Left lung (tissue), 10 donors: ENCODE measurements around the gene ABHD15. TPM values are rescaled to one million over a fixed set of nuclear protein-coding genes. Genes with fewer than 3 reads are reported as not detected.

Experiments
- ATAC-seq: fragments of 200-7000 bp; cut with Tn5 transposase; one replicate; pipeline ENCODE4 v1.9.1; 2020; ENCODE audit warnings: moderate library complexity
- DNase-seq, 4 donors: peaks; one replicate each; pipeline ENCODE4 v3.0.0-alpha.2; 2013 to 2020
- H3K27ac ChIP-seq, 2 donors: fragments of 200-600 bp; sonication (generic) in 1 of 2; one replicate each; pipeline versions ENCODE4 v1.5.0 to v1.8.0; 2020 to 2021
- H3K27me3 ChIP-seq, 2 donors: fragments of 200-600 bp; sonication (generic) in 1 of 2; one replicate each; pipeline versions ENCODE4 v1.5.0 to v1.8.0; 2020 to 2021
- H3K36me3 ChIP-seq, 2 donors: fragments of 200-600 bp; sonication (generic) in 1 of 2; one replicate each; pipeline versions ENCODE4 v1.5.0 to v1.8.0; 2020 to 2021
- H3K4me1 ChIP-seq, 2 donors: fragments of 200-600 bp; one replicate each; pipeline ENCODE4 v1.8.0; 2021
- H3K4me3 ChIP-seq, 2 donors: fragments of 200-600 bp; sonication (generic) in 1 of 2; one replicate each; pipeline versions ENCODE4 v1.5.0 to v1.8.0; 2020 to 2021; ENCODE audit warnings: mild to moderate bottlenecking in 1 of 2
- H3K9me3 ChIP-seq, 2 donors: fragments of 200-600 bp; sonication (generic) in 1 of 2; one replicate each; pipeline versions ENCODE4 v1.5.0 to v1.8.0; 2020 to 2021
- CTCF ChIP-seq, 2 donors: fragments of 200-600 bp; sonication (generic) in 1 of 2; IDR thresholded peaks; one replicate each; pipeline versions ENCODE4 v1.5.0 to v1.8.0; 2021; ENCODE audit warnings: antibody characterized with exemption in 2 of 2
- intact Hi-C, 2 donors: fragments of 100-400 bp; cut with DNase I; formaldehyde crosslinking; loops; one replicate each; pipeline versions ENCODE4 v1.11.2 to v1.14.2; 2022
- polyA plus RNA-seq, 6 donors: library from polyadenylated mRNA; unstranded; fragments of 120-200 nt; gene quantifications; one replicate each; pipeline ENCODE4 v1.2.1, GENCODE V29; 2013; ENCODE audit not compliant: insufficient read length in 6 of 6
- total RNA-seq, 2 donors: library from RNA; stranded (reverse); fragmentation: NEBNext Ultra II Directional; extraction: Animal tissue kit (Norgen Biotek cat#: 25700); gene quantifications; one replicate each; pipeline ENCODE4 v1.2.1, GENCODE V29; 2021
- donor health status: DM: no; HTN: yes; CAD: no.
- donor health status: DM: no; HTN: no; CAD: no.

Gene ABHD15
- total and polyA plus RNA-seq, 8 donors: 3.0 to 11.3 (median 4.0) TPM

GRCh38 chr17:29581583-29582253 lies 14.9 kb upstream of the ABHD15 start:
- ATAC-seq (no peak), DNase-seq (peak in 1 of 4 donors; percentile 67)
- Histone ChIP-seq H3K27ac (no peak overlapping the region), H3K36me3 (peaks cover 0 to 57% of the 10 kb centered on the region in 2 donors), H3K4me3 (no peak overlapping the region), H3K9me3 (no peaks in the 10 kb centered on the region), H3K4me1 (peaks cover 4 to 44% of the 10 kb centered on the region in 2 donors), H3K27me3 (no peaks in the 10 kb centered on the region)
- intact Hi-C loops: no loop called here
- no peak for TF ChIP-seq CTCF (IDR thresholded peaks at IDR 0.05)

DNA sequence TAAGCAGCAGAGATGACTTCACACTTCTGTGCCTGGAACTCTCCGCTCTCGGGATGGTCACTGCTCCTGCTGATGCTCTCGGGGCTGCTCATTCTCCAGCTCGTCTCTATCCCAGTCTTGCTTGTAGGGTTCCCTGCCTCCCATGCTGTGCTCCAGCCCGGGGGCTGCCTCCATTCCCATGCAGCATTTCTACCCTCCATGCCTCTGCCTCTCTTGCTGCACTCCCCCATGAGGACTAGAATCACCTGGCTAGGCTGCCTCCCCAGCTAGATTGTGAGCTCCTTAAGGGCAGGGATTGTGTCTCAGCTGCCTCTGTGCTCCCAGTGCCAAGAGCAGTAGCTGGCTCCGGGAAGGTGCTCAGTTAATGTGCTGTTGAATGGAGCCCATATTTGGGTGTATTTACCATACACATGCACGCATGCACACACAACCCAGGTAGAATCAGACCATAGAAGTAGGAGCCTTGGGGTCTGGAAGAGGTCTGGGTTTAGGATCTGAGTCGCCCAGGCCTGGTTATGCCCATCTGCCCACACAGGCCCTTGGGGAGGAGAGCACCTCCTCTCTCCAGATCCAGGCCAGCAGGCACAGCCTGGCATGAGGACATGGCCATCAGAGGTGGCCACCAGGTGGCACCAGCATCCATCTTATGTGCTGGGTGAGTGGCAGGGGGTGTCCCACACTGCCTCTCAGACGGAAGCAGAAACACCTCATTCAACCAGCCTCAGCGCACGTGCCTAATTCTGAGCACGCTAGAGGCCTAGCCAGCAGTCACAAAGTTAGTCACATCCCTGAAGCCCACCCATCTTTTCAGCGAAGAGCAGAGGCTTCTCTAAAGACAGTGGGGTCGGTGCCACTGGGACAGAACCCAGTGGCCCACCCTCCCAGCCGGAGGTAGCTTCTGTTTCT lies 13.3 kb upstream of the ABHD15 start:
- Histone ChIP-seq H3K9me3 (no peaks in the 10 kb centered on the region), H3K4me3 (no peak overlapping the region), H3K4me1 (peaks cover 4 to 28% of the 10 kb centered on the region in 2 donors), H3K36me3 (peaks cover 0 to 73% of the 10 kb centered on the region in 2 donors), H3K27ac (no peak overlapping the region), H3K27me3 (no peaks in the 10 kb centered on the region)
- peak; percentile 93 for ATAC-seq
- intact Hi-C loops: no loop called here
- DNase-seq: peak; percentile 42 to 96 (median 84)
- peak; percentile 72 to 95 for TF ChIP-seq CTCF (IDR thresholded peaks at IDR 0.05)

DNA sequence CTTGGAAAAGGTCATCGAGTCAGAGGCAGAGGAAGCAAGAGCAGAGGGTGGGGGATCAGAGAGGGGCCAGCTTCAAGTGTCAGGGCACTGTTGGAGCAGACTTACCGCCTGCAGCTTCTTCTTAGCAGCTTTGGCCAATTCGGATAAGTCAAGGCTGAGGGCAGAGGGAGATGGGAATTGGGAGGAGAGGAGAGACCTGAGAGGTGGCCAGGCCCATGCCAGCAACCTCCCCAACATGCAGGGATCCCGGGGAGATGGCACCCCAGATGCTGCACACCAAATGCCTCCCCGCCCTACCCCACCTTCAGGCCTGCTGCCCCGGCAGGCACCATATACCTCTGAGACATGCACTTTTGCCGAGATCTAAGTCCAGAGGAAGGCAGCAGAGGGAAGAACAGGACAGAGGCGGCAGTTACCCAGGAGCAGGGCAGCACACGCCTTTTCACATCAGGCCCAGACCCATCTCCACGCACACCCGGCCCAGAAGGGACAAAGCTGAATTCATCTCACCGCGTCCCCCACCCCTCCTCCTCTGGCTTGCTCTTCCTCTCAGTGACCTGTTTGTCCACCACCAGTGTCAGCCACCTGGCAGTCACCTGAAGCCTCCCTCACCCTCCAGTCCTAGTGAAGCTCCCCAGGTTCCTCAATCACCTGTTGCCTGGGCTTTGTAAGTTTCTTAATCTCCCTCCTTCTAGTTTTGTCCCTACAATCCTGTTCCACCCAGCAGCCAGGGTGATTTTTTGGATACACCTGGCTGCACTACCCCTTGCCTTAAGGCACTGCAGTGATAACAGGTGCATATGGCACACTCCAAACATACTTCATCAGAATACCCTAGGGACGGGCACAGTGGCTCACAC lies 12.0 kb upstream of the ABHD15 start:
- intact Hi-C loops: no loop called here

GRCh38 chr17:29577385-29578211 lies 10.8 kb upstream of the ABHD15 start:
- peaks cover 0 to 20% of the 10 kb centered on the region in 2 donors for H3K4me1 ChIP-seq
- no peaks in the 10 kb centered on the region for H3K9me3 ChIP-seq
- H3K27ac ChIP-seq: no peak overlapping the region
- ATAC-seq: peak; percentile 4
- no peak for TF ChIP-seq CTCF (IDR thresholded peaks at IDR 0.05)
- DNase-seq: peak in 1 of 4 donors; percentile 64
- peaks cover 0 to 88% of the 10 kb centered on the region in 2 donors for H3K36me3 ChIP-seq
- H3K27me3 ChIP-seq: no peaks in the 10 kb centered on the region
- no peak overlapping the region for H3K4me3 ChIP-seq
- intact Hi-C loops: no loop called here

More for the DNA sequence above, 12.0 kb upstream of the ABHD15 start:
- Histone ChIP-seq H3K36me3 (peaks cover 0 to 85% of the 10 kb centered on the region in 2 donors), H3K27me3 (no peaks in the 10 kb centered on the region), H3K4me1 (peaks cover 0 to 16% of the 10 kb centered on the region in 2 donors), H3K27ac (no peak overlapping the region), H3K9me3 (no peaks in the 10 kb centered on the region), H3K4me3 (no peak overlapping the region)
- no peak for TF ChIP-seq CTCF (IDR thresholded peaks at IDR 0.05)
- ATAC-seq (no peak), DNase-seq (peak in 1 of 4 donors; percentile 45)
